GM21515 (cell line): Measurements from ENCODE around the gene CD83.

Experiments
- ATAC-seq: cut with Tn5 transposase; IDR thresholded peaks from one replicate; pipeline ENCODE4 v1.9.1; 2021; ENCODE audit not compliant: unreplicated experiment

The CD83 gene

GRCh38 chr6:14091339-14091978 lies 26.1 kb upstream of the CD83 start:
- no peak for ATAC-seq

- ATAC-seq: no peak
Observed at GRCh38 chr6:14092316-14092715, 25.3 kb upstream of the CD83 start.

- ATAC-seq: no peak
Observed at GRCh38 chr6:14092838-14093789, 24.5 kb upstream of the CD83 start.

- ATAC-seq: no peak
Observed at GRCh38 chr6:14094721-14095120, 22.9 kb upstream of the CD83 start.

- ATAC-seq: peak; percentile 42
Observed at GRCh38 chr6:14095437-14095836, 22.1 kb upstream of the CD83 start.

GRCh38 chr6:14100138-14100537 lies 17.4 kb upstream of the CD83 start:
- ATAC-seq: no peak

- ATAC-seq: no peak
Observed at GRCh38 chr6:14100966-14101365, 16.6 kb upstream of the CD83 start.

- no peak for ATAC-seq
Observed at GRCh38 chr6:14102383-14102782, 15.2 kb upstream of the CD83 start.

GRCh38 chr6:14105547-14105946 lies 12.0 kb upstream of the CD83 start:
- no peak for ATAC-seq

GRCh38 chr6:14107000-14107399 lies 10.6 kb upstream of the CD83 start:
- no peak for ATAC-seq

- no peak for ATAC-seq
Observed at GRCh38 chr6:14107711-14108494, 9.7 kb upstream of the CD83 start.

- peak; percentile 56 for ATAC-seq
Observed at GRCh38 chr6:14108571-14109410, 8.8 kb upstream of the CD83 start.

- peak; percentile 9 for ATAC-seq
Observed at GRCh38 chr6:14109411-14109826, 8.2 kb upstream of the CD83 start.

- peak; percentile 60 for ATAC-seq
Observed at GRCh38 chr6:14110001-14110818, 7.4 kb upstream of the CD83 start.

GRCh38 chr6:14113976-14114375 lies 3.6 kb upstream of the CD83 start:
- no peak for ATAC-seq

- no peak for ATAC-seq
Observed at GRCh38 chr6:14118091-14118439, 493 bp downstream of the CD83 start.

- no peak for ATAC-seq
Observed at GRCh38 chr6:14118446-14118845, 874 bp downstream of the CD83 start.

GRCh38 chr6:14119784-14120183 lies 2.2 kb downstream of the CD83 start:
- ATAC-seq: no peak

GRCh38 chr6:14120546-14120945 lies 3.0 kb downstream of the CD83 start:
- ATAC-seq: no peak

- ATAC-seq: peak; percentile 58
Observed at GRCh38 chr6:14121936-14122344, 4.4 kb downstream of the CD83 start.
